PC-9 (cell line): ENCODE data around the gene TRIO.

Experiments
- EZH2 ChIP-seq: fragments of 200-600 bp; sonication (generic); IDR thresholded peaks from 2 replicates; pipeline ENCODE4 v1.8.0; 2017; ENCODE audit warnings: antibody characterized with exemption, low read depth
- TF ChIP-seq, protein P1 (sequence below): fragments of 200-600 bp; sonication (generic); conservative IDR thresholded peaks from 2 replicates; pipeline ENCODE4 v1.6.1; 2017; ENCODE audit warnings: mixed run types, antibody characterized with exemption, mild to moderate bottlenecking, moderate library complexity

DNA sequence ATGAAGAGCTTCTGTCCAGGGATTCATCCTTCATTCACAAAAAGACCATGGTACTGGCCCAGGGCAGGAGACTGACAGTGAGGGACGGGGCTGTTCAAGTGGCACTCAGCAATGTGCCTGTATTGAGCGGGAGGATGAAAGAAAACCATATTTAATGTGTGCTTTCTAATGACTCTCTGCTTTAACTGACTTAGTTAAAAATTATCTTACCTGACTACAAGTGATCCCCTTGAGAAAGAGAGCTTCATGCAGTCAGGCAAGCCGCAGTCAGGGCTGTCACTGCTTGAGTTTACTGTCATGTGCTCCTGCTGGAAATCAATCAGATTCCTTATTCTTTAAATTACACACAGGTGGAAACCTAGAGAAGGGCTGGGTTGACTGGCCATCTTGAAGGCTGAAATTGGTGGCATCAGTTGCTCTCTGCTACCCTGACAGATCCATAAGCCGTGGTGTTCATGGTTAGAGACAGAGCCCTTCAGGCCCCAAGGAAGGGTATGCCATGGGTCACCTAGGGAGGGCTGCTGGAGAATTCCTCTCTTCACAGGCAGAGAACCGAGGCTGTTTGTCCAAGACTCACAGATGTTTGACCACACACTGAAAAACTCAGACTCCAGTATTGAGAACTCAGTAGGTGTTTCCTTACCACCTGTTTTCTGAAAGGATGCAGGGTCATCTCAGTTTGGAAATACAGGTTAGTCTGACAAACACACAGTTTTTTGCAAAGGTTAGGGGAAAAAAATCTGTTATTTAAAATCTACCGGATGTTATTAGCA, 70.9 kb downstream of the TRIO start:
- TF ChIP-seq, protein P1, sequence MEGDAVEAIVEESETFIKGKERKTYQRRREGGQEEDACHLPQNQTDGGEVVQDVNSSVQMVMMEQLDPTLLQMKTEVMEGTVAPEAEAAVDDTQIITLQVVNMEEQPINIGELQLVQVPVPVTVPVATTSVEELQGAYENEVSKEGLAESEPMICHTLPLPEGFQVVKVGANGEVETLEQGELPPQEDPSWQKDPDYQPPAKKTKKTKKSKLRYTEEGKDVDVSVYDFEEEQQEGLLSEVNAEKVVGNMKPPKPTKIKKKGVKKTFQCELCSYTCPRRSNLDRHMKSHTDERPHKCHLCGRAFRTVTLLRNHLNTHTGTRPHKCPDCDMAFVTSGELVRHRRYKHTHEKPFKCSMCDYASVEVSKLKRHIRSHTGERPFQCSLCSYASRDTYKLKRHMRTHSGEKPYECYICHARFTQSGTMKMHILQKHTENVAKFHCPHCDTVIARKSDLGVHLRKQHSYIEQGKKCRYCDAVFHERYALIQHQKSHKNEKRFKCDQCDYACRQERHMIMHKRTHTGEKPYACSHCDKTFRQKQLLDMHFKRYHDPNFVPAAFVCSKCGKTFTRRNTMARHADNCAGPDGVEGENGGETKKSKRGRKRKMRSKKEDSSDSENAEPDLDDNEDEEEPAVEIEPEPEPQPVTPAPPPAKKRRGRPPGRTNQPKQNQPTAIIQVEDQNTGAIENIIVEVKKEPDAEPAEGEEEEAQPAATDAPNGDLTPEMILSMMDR: no peak
- no peak for TF ChIP-seq EZH2
